IPS DF 19.7 (cell line): ENCODE data around the gene BACE2.

ENCODE experiments used
- DNase-seq: peaks from one replicate; pipeline ENCODE4 v3.0.0-alpha.2; 2013; ENCODE audit warnings: low read depth, low spot score

Gene BACE2

GRCh38 chr21:41215856-41216408 is 48.0 kb downstream of the BACE2 start:
- no peak for DNase-seq

GRCh38 chr21:41216486-41216885 is 48.5 kb downstream of the BACE2 start:
- no peak for DNase-seq

GRCh38 chr21:41217671-41218385 is 49.9 kb downstream of the BACE2 start:
- DNase-seq = no peak

- DNase-seq = no peak
Measured at GRCh38 chr21:41219498-41220207, 51.7 kb downstream of the BACE2 start.

- DNase-seq = no peak
Measured at GRCh38 chr21:41220208-41220733, 52.3 kb downstream of the BACE2 start.

GRCh38 chr21:41222247-41223068 is 54.5 kb downstream of the BACE2 start:
- DNase-seq = no peak

GRCh38 chr21:41226853-41227252 is 58.9 kb downstream of the BACE2 start:
- no peak for DNase-seq

- DNase-seq = no peak
Measured at GRCh38 chr21:41227357-41228005, 59.5 kb downstream of the BACE2 start.

GRCh38 chr21:41228006-41228370 is 60.0 kb downstream of the BACE2 start:
- DNase-seq = no peak

- DNase-seq = no peak
Measured at GRCh38 chr21:41228492-41228891, 60.5 kb downstream of the BACE2 start.

GRCh38 chr21:41228958-41229357 is 61.0 kb downstream of the BACE2 start:
- DNase-seq = no peak

GRCh38 chr21:41229509-41230248 is 61.7 kb downstream of the BACE2 start:
- DNase-seq = no peak

- no peak for DNase-seq
Measured at GRCh38 chr21:41230497-41230896, 62.5 kb downstream of the BACE2 start.

- DNase-seq = no peak
Measured at GRCh38 chr21:41231060-41231459, 63.1 kb downstream of the BACE2 start.

- DNase-seq = no peak
Measured at GRCh38 chr21:41232013-41232412, 64.1 kb downstream of the BACE2 start.

- DNase-seq = no peak
Measured at GRCh38 chr21:41233916-41234315, 66.0 kb downstream of the BACE2 start.

- DNase-seq = no peak
Measured at GRCh38 chr21:41234569-41234968, 66.6 kb downstream of the BACE2 start.

GRCh38 chr21:41235201-41235600 is 67.2 kb downstream of the BACE2 start:
- no peak for DNase-seq

- DNase-seq = no peak
Measured at GRCh38 chr21:41236352-41236973, 68.5 kb downstream of the BACE2 start.
